Calu3 (cell line): ENCODE data around the gene ANKRD12. TPM values are rescaled to one million over a fixed set of nuclear protein-coding genes. Genes with fewer than 3 reads are reported as not detected.
A peak's percentile ranks its signal among the peaks of the same experiment; 100 is the strongest.

Source experiments
- BruUV-seq: library from RNA; stranded (reverse); fragments of 400-500 nt; replicated peaks from 2 replicates; lab custom pipeline; 2021; lab: Mats Ljungman, UMichigan
- CTCF ChIA-PET: fragments of 300-600 bp; sonication (Branson Sonifier 250); formaldehyde crosslinking; loops from one replicate; lab custom pipeline; 2022; ENCODE audit warnings: antibody characterized with exemption; lab: Charles Lee
- DNase-seq: peaks from one replicate; pipeline ENCODE4 v3.0.0; 2022
- H3K27ac Mint-ChIP-seq: one replicate; pipeline ENCODE4 v1.8.0; 2022; ENCODE audit warnings: mixed read lengths; ENCODE audit not compliant: unreplicated experiment
- H3K27me3 Mint-ChIP-seq: one replicate; pipeline ENCODE4 v1.8.0; 2022; ENCODE audit warnings: mixed read lengths; ENCODE audit not compliant: unreplicated experiment
- H3K36me3 Mint-ChIP-seq: one replicate; pipeline ENCODE4 v1.8.0; 2022; ENCODE audit warnings: mild to moderate bottlenecking, moderate library complexity, mixed read lengths; ENCODE audit not compliant: insufficient read depth, unreplicated experiment
- H3K4me1 Mint-ChIP-seq: one replicate; pipeline ENCODE4 v1.8.0; 2022; ENCODE audit warnings: mild to moderate bottlenecking, low read depth, mixed read lengths; ENCODE audit not compliant: unreplicated experiment
- H3K4me3 Mint-ChIP-seq: one replicate; pipeline ENCODE4 v1.8.0; 2022; ENCODE audit warnings: mild to moderate bottlenecking, low read depth, moderate library complexity, mixed read lengths; ENCODE audit not compliant: unreplicated experiment
- H3K9me3 Mint-ChIP-seq: one replicate; pipeline ENCODE4 v1.8.0; 2022; ENCODE audit warnings: low read depth, mixed read lengths; ENCODE audit not compliant: unreplicated experiment
- intact Hi-C: fragments of 100-400 bp; cut with micrococcal nuclease; formaldehyde crosslinking; loops from one replicate; pipeline ENCODE4 v1.10.0; 2022; ENCODE audit not compliant: unreplicated experiment
- total RNA-seq: library from RNA; stranded (reverse); gene quantifications from 2 replicates; pipeline ENCODE4 v1.2.3, GENCODE V29; 2022
- TF ChIP-seq, protein P1 (sequence below): fragments of 200-600 bp; IDR thresholded peaks from one replicate; pipeline ENCODE4 v1.8.0; 2022; ENCODE audit warnings: antibody characterized with exemption; ENCODE audit not compliant: unreplicated experiment

Gene ANKRD12
- total RNA-seq, 1 experiment from 2014 or later: 40.7 TPM

DNA sequence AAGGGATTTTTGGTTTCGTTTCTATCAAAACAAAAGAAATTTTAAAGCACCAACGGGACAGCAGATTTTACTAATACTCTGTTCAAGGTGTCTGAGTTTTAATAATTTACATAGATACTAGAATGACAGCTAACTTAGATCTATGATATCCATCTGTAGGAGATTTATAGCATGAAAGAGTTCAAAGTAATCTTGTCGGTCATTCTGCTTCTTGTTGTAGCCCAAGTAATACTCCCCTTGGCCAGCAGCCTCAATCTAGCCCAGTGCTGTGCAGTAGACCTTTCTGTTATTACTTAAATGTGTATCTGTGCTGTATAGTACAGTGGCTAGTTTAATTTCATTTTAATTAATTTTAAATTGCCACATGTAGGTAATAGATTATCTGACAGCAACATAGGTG, 44.7 kb downstream of the ANKRD12 start:
- no peak overlapping the region for H3K27ac Mint-ChIP-seq
- no peaks in the 10 kb centered on the region for H3K36me3 Mint-ChIP-seq
- CTCF ChIA-PET: no interaction called here
- H3K4me3 Mint-ChIP-seq: no peak overlapping the region
- no peaks in the 10 kb centered on the region for H3K9me3 Mint-ChIP-seq
- H3K27me3 Mint-ChIP-seq: no peaks in the 10 kb centered on the region
- H3K4me1 Mint-ChIP-seq: peaks cover 16% of the 10 kb centered on the region
- no peak for DNase-seq
- intact Hi-C loops: no loop called here
- BruUV-seq: no TSS peak
- TF ChIP-seq, protein P1, sequence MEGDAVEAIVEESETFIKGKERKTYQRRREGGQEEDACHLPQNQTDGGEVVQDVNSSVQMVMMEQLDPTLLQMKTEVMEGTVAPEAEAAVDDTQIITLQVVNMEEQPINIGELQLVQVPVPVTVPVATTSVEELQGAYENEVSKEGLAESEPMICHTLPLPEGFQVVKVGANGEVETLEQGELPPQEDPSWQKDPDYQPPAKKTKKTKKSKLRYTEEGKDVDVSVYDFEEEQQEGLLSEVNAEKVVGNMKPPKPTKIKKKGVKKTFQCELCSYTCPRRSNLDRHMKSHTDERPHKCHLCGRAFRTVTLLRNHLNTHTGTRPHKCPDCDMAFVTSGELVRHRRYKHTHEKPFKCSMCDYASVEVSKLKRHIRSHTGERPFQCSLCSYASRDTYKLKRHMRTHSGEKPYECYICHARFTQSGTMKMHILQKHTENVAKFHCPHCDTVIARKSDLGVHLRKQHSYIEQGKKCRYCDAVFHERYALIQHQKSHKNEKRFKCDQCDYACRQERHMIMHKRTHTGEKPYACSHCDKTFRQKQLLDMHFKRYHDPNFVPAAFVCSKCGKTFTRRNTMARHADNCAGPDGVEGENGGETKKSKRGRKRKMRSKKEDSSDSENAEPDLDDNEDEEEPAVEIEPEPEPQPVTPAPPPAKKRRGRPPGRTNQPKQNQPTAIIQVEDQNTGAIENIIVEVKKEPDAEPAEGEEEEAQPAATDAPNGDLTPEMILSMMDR: no peak

DNA sequence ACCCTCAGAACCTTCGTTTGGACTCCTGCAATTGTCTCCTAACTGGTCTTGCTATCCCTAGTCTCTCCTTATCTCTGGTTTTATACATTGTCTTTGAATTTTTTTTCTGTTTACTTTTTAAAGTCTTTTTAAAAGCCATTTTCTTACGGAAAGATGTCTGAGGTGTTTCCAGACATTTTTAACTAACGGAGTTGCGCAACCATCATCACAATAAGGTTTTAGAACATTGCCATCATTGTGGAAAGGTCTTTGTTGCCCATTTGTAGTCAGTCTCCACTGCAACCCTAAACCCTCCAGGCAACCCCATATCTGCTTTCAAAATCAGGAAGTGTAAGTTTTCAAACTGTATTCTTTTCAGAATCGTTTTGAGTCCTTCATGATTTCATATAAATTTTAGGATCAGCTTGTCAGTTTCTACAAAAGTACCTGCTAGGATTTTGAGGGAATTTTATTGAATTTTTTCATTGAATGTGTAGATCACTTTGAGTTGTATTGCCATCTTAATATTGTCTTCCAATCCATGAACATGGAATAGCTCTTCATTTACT, 46.3 kb downstream of the ANKRD12 start:
- no TSS peak for BruUV-seq
- H3K27ac Mint-ChIP-seq: no peak overlapping the region
- DNase-seq: no peak
- peaks cover 16% of the 10 kb centered on the region for H3K4me1 Mint-ChIP-seq
- intact Hi-C loops: no loop called here
- no peak overlapping the region for H3K4me3 Mint-ChIP-seq
- CTCF ChIA-PET: no interaction called here
- no peaks in the 10 kb centered on the region for H3K27me3 Mint-ChIP-seq
- no peaks in the 10 kb centered on the region for H3K36me3 Mint-ChIP-seq
- no peaks in the 10 kb centered on the region for H3K9me3 Mint-ChIP-seq
- TF ChIP-seq, protein P1: no peak

- BruUV-seq: no TSS peak
- peak overlapping the region; percentile 43 for H3K4me3 Mint-ChIP-seq
- H3K27me3 Mint-ChIP-seq: no peaks in the 10 kb centered on the region
- H3K4me1 Mint-ChIP-seq: peaks cover 16% of the 10 kb centered on the region
- intact Hi-C loops: no loop called here
- H3K9me3 Mint-ChIP-seq: no peaks in the 10 kb centered on the region
- H3K36me3 Mint-ChIP-seq: no peaks in the 10 kb centered on the region
- TF ChIP-seq, protein P1: no peak
- peak overlapping the region; percentile 0 for H3K27ac Mint-ChIP-seq
- DNase-seq: no peak
- CTCF ChIA-PET: no interaction called here
These were observed 48.5 kb downstream of the ANKRD12 start for GRCh38 chr18:9184998-9185613.

DNA sequence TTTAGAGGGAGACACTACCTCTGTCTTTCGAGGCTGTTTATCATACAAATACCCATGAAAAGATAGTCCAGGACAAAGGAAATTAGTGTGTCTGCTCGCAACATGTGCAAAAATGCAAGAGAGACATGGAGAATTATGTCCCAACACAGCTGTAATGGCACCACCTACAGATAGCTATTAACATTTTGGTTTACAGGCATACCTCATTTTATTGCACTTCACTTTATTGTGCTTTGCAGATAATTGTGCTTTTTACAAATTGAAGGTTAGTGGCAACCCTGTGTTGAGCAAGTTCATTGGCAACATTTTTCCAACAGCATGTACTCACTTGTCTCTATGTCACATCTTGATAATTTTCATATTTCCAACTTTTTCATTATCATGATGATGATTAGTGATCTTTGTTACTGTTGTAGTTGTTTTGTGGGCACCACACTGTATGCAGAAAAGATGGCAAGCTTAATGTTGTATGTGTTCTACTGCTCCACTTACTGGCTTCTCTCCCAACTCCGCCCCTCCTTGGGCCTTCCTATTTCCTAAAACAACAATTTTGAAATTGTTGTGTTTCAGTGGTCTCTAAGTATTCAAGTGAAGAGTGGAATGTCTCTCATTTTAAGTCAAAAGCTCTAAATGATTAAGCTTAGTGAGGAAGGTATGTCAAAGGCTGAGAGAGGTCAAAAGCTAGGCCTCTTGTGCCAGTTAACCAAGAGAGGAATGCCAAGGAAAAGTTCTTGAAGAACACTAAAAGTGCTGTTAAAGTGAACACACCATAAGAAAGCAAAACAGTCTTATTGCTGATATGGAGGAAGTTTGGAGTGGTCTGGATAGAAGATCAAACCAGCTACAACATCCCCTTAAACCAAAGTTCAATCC, 52.0 kb downstream of the ANKRD12 start:
- no peak for DNase-seq
- no peak overlapping the region for H3K4me3 Mint-ChIP-seq
- H3K27ac Mint-ChIP-seq: no peak overlapping the region
- H3K9me3 Mint-ChIP-seq: no peaks in the 10 kb centered on the region
- no peaks in the 10 kb centered on the region for H3K27me3 Mint-ChIP-seq
- intact Hi-C loops: no loop called here
- CTCF ChIA-PET: interaction anchor here (0.6 kb wide), 1 partner anchor 293 kb away, joined by 3 read pairs; no protein-coding TSS in a partner anchor
- TF ChIP-seq, protein P1: no peak
- no TSS peak for BruUV-seq
- H3K36me3 Mint-ChIP-seq: peaks cover 7% of the 10 kb centered on the region
- H3K4me1 Mint-ChIP-seq: peaks cover 16% of the 10 kb centered on the region
